ENCODE results near the gene EPB41L4B. TPM values are rescaled to one million over a fixed set of nuclear protein-coding genes. Genes with fewer than 3 reads are reported as not detected.
"Not testable (repeated sequence)": the region's sequence is repeated elsewhere in the genome, so short reads cannot be mapped to it uniquely, and the experiment has no call there.

EPB41L4B gene
- 6.5 TPM for total RNA-seq
- polyA plus RNA-seq (ENCODE audit: insufficient read depth, low read depth, low replicate concordance): 7.7 TPM
- long read RNA-seq, donor 1, full-length matches to known transcripts: 1 of 1 reads
- long read RNA-seq, donor 1, partial matches to known transcripts: 0 of 1 reads
- long read RNA-seq, donor 1, other reads (novel, unspliced or antisense): 0 of 1 reads
- long read RNA-seq, donor 2, full-length matches to known transcripts: 1 of 1 reads
- long read RNA-seq, donor 2, partial matches to known transcripts: 0 of 1 reads
- long read RNA-seq, donor 2, other reads (novel, unspliced or antisense): 0 of 1 reads
- long read RNA-seq, donor 3, full-length matches to known transcripts: 4 of 4 reads
- long read RNA-seq, donor 3, partial matches to known transcripts: 0 of 4 reads
- long read RNA-seq, donor 3, other reads (novel, unspliced or antisense): 0 of 4 reads
- long read RNA-seq, donor 4, full-length matches to known transcripts: 1 of 1 reads
- long read RNA-seq, donor 4, partial matches to known transcripts: 0 of 1 reads
- long read RNA-seq, donor 4, other reads (novel, unspliced or antisense): 0 of 1 reads
- long read RNA-seq, donor 5: 0 reads
- long read RNA-seq, donor 6: 0 reads
- long read RNA-seq, donor 7, full-length matches to known transcripts: 16 of 16 reads
- long read RNA-seq, donor 7, partial matches to known transcripts: 0 of 16 reads
- long read RNA-seq, donor 7, other reads (novel, unspliced or antisense): 0 of 16 reads
- long read RNA-seq, donor 8, full-length matches to known transcripts: 1 of 1 reads
- long read RNA-seq, donor 8, partial matches to known transcripts: 0 of 1 reads
- long read RNA-seq, donor 8, other reads (novel, unspliced or antisense): 0 of 1 reads
- long read RNA-seq, donor 9, full-length matches to known transcripts: 1 of 1 reads
- long read RNA-seq, donor 9, partial matches to known transcripts: 0 of 1 reads
- long read RNA-seq, donor 9, other reads (novel, unspliced or antisense): 0 of 1 reads
- long read RNA-seq, donor 10, full-length matches to known transcripts: 3 of 3 reads
- long read RNA-seq, donor 10, partial matches to known transcripts: 0 of 3 reads
- long read RNA-seq, donor 10, other reads (novel, unspliced or antisense): 0 of 3 reads

- Histone ChIP-seq H3K27ac (ENCODE audit: low read depth in 2 of 2, low read length in 2 of 2) (peak within 1 kb of the TSS; percentile 62 to 74), H3K4me1 (ENCODE audit: control insufficient read depth in 2 of 3, insufficient read depth in 2 of 3, low read depth in 1 of 3, low read length in 3 of 3) (peaks cover 2 to 3% (median 2%) of the 10 kb centered on the region in 3 donors), H3K27me3 (ENCODE audit: control insufficient read depth, insufficient read depth, low read length) (no peaks in the 10 kb centered on the region), H3K9me3 (ENCODE audit: control insufficient read depth in 2 of 3, insufficient read depth in 1 of 3, low read length in 3 of 3) (no peaks in the 10 kb centered on the region), H3K36me3 (ENCODE audit: control insufficient read depth in 2 of 3, insufficient read depth in 3 of 3, low read length in 3 of 3) (no peaks in the 10 kb centered on the region), H3K9ac (ENCODE audit: low read length in 3 of 3) (peak within 1 kb of the TSS in 1 of 3 donors; percentile 59), H3K4me3 (ENCODE audit: low read length in 3 of 3) (peak within 1 kb of the TSS; percentile 26 to 46 (median 40))
- peak; percentile 94 to 97 (median 95) for DNase-seq
- TF ChIP-seq, protein P1, sequence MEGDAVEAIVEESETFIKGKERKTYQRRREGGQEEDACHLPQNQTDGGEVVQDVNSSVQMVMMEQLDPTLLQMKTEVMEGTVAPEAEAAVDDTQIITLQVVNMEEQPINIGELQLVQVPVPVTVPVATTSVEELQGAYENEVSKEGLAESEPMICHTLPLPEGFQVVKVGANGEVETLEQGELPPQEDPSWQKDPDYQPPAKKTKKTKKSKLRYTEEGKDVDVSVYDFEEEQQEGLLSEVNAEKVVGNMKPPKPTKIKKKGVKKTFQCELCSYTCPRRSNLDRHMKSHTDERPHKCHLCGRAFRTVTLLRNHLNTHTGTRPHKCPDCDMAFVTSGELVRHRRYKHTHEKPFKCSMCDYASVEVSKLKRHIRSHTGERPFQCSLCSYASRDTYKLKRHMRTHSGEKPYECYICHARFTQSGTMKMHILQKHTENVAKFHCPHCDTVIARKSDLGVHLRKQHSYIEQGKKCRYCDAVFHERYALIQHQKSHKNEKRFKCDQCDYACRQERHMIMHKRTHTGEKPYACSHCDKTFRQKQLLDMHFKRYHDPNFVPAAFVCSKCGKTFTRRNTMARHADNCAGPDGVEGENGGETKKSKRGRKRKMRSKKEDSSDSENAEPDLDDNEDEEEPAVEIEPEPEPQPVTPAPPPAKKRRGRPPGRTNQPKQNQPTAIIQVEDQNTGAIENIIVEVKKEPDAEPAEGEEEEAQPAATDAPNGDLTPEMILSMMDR (IDR thresholded peaks at IDR 0.05; ENCODE audit: borderline replicate concordance, extremely low read depth, insufficient read depth): peak; percentile 97
- intact Hi-C loops (cut with DNase I): no loop called here
- FAIRE-seq: no peak
Observed at GRCh38 chr9:109320742-109321448, at the start of gene EPB41L4B. EPB41L4B (minus strand) TSS chr9:109321059; CDS start chr9:109320446, 613 bp downstream.

DNA sequence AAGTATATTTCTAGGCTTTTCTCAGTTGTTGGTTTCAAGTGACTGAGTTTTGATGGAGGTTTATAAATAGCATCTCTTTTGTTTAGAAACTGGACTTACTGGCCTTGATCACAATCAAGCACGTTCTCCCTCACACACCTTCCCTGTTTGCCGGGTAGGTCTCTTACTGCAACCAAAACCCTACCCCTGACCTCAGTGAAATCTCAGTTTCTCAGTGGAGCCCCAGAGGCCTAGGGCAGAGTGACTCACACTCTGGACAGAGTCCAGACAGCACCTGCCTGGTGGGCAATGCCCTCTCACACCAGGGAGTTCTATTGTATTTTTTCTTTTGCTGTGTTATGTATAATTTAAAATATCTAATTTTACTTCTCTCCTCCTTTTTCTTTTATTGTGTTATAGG is 48.4 kb upstream of the EPB41L4B start:
- intact Hi-C loops (cut with DNase I): no loop called here
- FAIRE-seq: no peak
- Histone ChIP-seq H3K9me3 (ENCODE audit: control insufficient read depth in 2 of 3, insufficient read depth in 1 of 3, low read length in 3 of 3) (peaks cover 0 to 4% (median 0%) of the 10 kb centered on the region in 3 donors), H3K4me3 (ENCODE audit: low read length in 3 of 3) (no peak overlapping the region), H3K27me3 (ENCODE audit: control insufficient read depth, insufficient read depth, low read length) (no peaks in the 10 kb centered on the region), H3K4me1 (ENCODE audit: control insufficient read depth in 2 of 3, insufficient read depth in 2 of 3, low read depth in 1 of 3, low read length in 3 of 3) (peaks cover 0 to 5% (median 0%) of the 10 kb centered on the region in 3 donors), H3K27ac (ENCODE audit: low read depth in 2 of 2, low read length in 2 of 2) (peak overlapping the region in 1 of 2 donors; percentile 35), H3K9ac (ENCODE audit: low read length in 3 of 3) (no peak overlapping the region), H3K36me3 (ENCODE audit: control insufficient read depth in 2 of 3, insufficient read depth in 3 of 3, low read length in 3 of 3) (no peaks in the 10 kb centered on the region)
- DNase-seq: peak in 2 of 5 donors; percentile 19 to 30
- TF ChIP-seq, protein P1 (IDR thresholded peaks at IDR 0.05; ENCODE audit: borderline replicate concordance, extremely low read depth, insufficient read depth): no peak

- Histone ChIP-seq H3K27ac (ENCODE audit: low read depth in 2 of 2, low read length in 2 of 2) (no peak overlapping the region), H3K27me3 (ENCODE audit: control insufficient read depth, insufficient read depth, low read length) (no peaks in the 10 kb centered on the region), H3K9me3 (ENCODE audit: control insufficient read depth in 2 of 3, insufficient read depth in 1 of 3, low read length in 3 of 3) (no peaks in the 10 kb centered on the region), H3K4me3 (ENCODE audit: low read length in 3 of 3) (no peak overlapping the region), H3K9ac (ENCODE audit: low read length in 3 of 3) (no peak overlapping the region), H3K36me3 (ENCODE audit: control insufficient read depth in 2 of 3, insufficient read depth in 3 of 3, low read length in 3 of 3) (no peaks in the 10 kb centered on the region), H3K4me1 (ENCODE audit: control insufficient read depth in 2 of 3, insufficient read depth in 2 of 3, low read depth in 1 of 3, low read length in 3 of 3) (no peaks in the 10 kb centered on the region)
- DNase-seq: no peak
- intact Hi-C loops (cut with DNase I): no loop called here
- no peak for FAIRE-seq
- TF ChIP-seq, protein P1 (IDR thresholded peaks at IDR 0.05; ENCODE audit: borderline replicate concordance, extremely low read depth, insufficient read depth): no peak
Observed at GRCh38 chr9:109360771-109361170, 39.9 kb upstream of the EPB41L4B start.

- H3K4me1 ChIP-seq (ENCODE audit: control insufficient read depth in 2 of 3, insufficient read depth in 2 of 3, low read depth in 1 of 3, low read length in 3 of 3); H3K9me3 ChIP-seq (ENCODE audit: control insufficient read depth in 2 of 3, insufficient read depth in 1 of 3, low read length in 3 of 3); H3K9ac ChIP-seq (ENCODE audit: low read length in 3 of 3); DNase-seq; intact Hi-C loops (cut with DNase I); H3K27ac ChIP-seq (ENCODE audit: low read depth in 2 of 2, low read length in 2 of 2); FAIRE-seq; H3K36me3 ChIP-seq (ENCODE audit: control insufficient read depth in 2 of 3, insufficient read depth in 3 of 3, low read length in 3 of 3); H3K27me3 ChIP-seq (ENCODE audit: control insufficient read depth, insufficient read depth, low read length); H3K4me3 ChIP-seq (ENCODE audit: low read length in 3 of 3): not testable (repeated sequence)
Observed at GRCh38 chr9:109358968-109359603, 38.2 kb upstream of the EPB41L4B start.

Measured in kidney (tissue), 22 donors.